Activated CD8-positive, alpha-beta memory T cell treated with anti-CD3 and anti-CD28 coated beads, Interleukin-2, amount 50 U/mL, for 24 hours (primary cell): Measurements from ENCODE around the gene MAN1C1.
"Not testable (repeated sequence)": the region's sequence is repeated elsewhere in the genome, so short reads cannot be mapped to it uniquely, and the experiment has no call there.

ENCODE experiments used
- DNase-seq: peaks from one replicate; pipeline ENCODE4 v3.0.0-alpha.2; 2020; ENCODE audit errors: extremely low read depth

Gene MAN1C1

DNA sequence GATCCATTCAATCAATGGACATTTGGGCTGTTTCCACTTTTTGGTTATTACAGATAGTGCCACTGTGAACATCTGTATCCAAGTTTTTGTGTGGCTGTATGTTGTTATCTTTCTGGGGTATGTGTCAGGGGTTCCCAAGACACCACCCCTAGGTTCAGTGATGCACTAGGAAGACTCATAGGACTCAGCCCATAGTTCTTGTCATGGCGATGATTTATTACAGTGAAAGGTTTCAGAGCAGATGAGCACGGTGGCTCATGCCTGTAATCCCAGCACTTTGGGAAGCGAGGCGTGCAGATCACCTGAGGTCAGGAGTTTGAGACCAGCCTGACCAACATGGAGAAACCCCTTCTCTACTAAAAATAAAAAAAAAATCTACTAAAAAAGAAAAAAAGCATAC is 64.1 kb downstream of the MAN1C1 start:
- DNase-seq = no peak

DNA sequence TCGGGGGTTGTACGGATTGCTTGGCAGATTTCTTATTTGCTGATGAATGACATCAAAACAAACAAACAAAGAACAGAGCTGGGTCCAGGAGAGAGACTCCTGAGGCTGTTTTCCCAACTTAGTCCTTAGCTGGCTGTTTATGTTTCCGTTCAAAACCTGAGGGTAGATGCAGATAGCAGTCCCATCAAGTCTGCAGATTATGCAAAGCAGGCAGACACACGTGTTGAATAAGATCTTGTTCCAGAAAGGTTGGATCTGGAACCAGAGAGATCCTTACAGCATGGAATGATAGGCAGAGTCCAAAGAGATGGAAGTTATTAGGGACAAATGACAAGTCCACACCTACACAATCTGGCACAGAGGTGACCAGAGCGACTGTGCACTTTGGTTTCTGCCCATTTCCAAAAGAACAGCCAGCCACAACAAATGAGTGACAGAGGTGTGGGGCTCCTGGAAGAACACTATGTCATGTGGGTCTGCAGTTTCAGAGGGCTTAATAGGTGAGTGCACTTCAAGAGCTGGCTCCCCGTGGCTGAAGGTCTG is 65.5 kb downstream of the MAN1C1 start:
- DNase-seq = no peak

DNA sequence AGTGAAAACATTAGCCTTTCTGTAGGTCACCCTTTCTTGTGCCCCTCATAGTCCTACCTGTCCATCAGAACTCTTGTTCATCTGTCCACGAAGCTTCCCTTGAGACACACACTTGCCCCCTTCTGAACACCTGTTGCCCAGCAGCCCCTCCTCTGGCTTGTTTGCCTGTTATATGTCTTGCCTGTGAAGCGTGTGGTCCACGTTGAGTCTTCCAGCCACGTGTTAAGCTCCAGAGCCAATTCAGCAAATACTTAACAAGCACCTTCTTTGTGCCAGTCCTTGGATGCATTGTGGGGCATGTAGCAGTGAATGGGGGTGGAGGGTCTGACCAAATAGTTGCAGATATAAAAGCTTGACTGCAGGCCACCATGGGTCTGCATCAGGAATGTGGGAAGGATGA is 66.6 kb downstream of the MAN1C1 start:
- DNase-seq = no peak

DNA sequence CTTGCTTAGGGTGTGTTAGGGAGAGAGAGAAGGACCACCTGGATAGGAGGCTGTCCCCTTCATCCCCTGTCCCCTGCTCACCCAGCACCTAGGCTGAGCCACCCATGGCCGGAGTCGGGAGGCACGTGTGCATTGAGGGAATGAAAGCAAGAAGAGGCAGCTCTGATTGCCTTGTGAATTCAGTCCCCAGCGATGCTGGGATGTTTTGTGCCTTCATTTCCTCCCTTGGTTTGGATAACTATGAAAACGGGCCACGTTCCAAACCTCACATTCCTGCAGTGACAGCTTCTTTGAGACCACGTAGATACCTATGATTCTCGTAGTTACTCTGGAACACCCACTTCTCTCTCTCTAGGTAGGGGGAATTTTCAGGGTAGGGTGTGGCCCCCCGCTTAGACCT is 67.1 kb downstream of the MAN1C1 start:
- DNase-seq = no peak

DNA sequence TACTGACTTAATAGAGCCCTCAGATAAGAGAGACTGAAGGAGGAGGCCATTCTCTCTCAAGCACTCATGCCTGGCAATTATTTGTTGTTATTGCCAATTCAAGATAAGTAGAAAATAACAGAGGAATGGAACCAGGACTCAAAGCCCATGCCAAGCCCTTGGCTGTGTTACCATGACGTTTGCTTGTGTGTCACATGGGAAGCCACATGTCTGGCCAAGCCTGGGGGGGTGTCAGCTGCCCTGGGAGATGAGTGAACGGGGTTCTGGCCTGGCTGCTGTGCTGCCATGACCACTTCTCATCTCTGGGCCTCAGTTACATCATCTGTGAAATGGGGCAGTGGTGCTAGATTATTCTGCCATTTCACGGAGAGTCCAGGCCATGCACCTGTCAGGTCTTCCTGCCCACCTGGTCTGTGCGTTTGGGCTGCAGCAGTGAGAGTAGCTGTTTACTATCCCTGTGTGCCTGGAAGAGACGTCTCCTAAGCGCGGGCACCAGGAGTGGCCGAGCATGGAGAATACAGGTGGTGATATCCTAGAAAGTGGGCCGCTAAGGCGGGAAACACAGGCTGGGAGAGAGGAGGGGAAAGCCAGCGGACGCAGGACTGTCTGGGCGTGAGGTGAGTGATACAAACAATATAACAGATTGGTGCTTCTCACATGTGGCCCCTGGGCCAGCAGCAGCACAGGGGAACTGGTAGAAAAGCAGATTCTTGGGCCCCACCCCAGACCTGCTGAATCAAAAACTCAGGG is 67.8 kb downstream of the MAN1C1 start:
- DNase-seq = no peak

DNA sequence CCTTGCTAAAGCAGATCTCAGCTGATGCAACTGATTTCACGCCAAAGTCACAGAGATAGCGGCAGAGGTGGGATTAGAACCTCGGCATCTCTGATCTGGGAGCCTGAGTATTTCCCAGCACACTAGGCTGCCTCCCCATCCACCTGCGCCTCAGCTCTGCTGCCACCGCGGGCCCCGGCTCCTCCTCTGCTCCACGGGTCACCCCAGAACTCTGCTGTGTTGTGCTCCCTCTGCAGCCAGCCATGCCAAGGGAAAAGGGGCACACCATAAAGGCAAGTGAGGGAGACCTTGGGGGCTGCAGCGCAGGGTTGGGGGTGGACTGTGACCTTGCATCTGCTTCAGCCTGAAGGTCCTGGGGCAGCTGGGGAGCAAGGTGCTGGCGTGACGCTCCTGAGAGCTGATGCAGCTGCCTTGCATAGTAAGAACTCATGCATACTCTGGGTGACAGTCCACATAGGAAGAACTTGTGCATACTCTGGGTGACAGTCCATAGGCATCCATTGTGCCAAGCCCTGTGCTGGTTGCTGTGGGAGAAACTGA is 68.7 kb downstream of the MAN1C1 start:
- DNase-seq = no peak

DNA sequence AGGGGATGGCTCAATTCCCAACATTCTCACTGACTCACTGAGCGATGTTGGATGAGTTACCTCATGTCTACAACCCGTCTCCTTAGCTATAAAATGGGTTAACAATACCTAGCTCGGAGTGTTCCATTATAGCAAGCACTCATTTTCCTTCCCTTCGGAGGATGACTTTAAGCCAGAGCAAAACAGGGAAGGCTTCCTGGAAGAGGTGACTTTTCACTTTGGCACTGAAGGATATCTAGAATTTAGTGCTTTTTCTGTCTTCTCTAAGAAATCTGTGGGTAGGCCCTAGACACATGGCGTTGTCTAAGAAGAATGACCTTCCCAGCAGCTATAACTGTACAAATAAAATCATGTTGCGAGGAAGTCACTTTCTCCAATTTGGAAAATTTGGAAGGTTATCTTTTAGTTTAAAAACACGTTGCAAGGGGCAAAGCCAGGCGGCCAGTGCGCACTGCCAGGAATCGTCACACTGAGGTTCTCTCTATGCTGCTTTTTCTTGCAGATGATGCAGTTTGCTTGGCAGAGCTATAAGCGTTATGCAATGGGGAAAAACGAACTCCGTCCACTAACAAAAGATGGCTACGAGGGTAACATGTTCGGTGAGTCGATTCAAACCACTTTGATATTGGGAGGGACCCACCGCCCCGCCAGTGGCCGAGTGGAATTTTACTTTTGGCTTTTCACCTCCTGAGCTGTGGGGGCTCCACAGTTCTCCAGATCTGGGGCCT is 69.5 kb downstream of the MAN1C1 start:
- DNase-seq = no peak

DNA sequence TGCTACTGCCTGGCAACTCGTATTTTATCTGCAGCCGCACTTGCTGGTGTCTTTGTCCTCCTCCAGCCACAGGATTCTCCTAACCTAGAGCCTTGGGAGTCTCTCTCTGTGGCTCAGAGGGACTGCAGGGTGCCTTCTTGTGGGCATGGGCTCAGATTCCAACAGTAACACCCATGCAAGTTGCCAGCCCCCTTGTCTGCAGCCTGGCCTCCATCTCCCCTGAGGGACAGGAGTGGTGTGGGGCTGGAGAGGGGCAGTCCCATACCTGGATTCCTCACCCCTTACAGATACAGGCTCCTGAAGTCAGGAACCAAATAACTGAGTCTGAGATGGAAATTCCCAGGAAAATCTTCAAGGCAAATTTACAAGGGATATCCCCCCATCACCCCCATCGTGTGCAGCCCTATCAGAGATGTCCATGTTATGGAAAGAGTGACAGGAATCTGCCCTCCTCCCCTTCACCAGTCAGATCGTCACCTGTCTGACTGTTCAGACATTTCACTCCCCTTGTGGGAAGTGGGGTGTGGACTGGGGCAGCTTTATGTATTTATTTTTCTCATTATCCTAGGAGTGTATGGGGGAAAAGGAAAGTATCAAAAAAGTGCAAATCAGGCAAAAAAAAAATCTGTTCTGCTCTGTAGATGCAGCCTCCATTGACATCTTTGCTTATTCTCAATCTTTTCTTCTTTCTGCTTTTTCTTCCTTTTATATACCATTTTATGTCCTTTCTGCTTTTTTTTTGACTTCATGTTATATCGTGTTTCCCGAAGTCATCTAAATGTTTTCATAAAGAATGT is 70.8 kb downstream of the MAN1C1 start:
- no peak for DNase-seq

DNA sequence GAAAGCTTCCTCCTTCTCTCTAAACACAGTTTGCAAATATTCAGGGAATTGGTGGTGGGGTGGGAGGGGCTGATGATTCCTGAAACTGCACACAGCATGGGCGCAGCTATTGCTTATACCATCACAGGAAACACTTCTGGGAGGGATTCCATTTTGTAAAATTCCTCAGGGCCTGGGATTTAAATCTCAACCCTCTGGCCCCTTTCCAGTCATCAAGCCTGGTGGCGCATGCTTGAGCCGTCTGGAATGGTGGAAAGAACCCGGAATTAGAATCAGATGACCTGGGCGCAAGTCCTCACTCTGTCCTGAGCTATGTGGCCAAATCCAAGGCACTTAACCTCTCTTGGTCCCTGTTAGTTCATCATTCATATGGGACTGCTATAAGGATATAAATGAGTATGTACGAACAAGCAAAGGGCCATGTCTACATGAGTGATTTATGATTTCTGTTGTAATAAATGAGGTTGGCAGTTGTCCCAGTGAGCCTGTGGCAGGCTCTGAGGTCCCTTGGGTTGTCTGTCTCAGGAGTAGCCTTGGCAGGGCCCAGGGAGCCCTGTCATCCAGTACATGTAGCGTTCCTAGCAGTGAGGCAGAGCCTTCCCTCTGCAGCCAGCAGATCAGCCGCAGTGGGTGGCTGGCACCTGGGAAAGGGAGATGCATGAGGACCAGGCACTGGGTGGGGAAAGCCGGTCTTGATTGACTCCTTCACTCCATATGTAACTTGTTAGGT is 72.0 kb downstream of the MAN1C1 start:
- no peak for DNase-seq

DNA sequence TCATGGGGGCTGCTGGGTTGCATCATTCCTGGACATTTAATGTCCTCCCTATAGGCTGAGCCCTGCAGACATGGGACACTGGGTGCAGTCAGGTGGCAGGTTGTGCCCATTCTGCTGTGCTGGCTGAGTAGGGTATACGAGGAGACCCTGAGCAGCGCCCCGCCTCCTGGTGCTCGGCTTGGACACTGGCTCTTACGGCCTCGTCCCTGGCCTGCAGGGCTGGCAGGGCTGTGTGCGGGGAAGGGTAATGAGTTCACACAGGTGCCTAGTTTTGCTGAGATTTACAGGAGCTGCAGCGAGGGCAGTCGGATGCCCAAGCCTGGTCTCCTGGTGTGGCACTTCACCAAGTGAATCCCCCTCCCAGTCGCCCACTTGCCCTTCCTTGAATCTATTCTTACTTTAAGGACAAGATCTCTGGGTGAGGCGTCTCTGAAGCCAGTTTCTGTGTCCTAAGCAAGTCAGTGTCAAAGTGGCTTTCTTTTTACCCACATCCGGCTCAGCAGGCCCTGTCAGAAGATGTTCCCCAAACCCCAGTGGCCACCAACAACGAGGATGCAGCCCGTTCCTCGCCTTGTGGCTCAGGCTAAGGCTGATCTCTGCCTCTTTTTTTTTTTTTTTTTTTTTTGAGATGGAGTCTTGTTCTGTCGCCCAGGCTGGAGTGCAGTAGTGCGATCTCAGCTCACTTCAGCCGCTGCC is 73.2 kb downstream of the MAN1C1 start:
- DNase-seq = no peak

DNA sequence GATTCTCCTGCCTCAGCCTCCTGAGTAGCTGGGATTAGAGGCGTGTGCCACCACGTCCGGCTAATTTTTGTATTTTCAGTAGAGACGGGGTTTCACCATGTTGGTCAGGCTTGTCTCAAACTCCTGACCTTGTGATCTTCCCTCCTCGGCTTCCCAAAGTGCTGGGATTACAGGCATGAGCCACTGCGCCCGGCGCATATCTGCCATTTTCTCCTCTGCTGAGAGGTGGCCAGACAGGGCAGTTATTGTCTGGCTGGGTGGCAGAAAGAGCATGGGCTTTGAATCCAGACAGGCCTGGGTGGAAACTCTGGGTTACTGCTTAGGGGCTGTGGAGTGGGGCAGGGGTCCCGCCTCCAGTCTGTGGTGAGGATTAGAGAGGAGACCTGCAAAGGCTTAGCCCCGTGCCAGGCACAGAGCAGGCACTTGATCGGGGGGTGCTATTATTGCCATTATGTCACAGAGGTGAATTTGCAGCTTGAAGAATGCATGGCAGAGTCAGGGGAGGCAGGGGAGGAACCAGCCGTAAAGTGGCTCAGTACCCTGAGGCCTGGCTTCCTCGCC is 73.9 kb downstream of the MAN1C1 start:
- DNase-seq = no peak

DNA sequence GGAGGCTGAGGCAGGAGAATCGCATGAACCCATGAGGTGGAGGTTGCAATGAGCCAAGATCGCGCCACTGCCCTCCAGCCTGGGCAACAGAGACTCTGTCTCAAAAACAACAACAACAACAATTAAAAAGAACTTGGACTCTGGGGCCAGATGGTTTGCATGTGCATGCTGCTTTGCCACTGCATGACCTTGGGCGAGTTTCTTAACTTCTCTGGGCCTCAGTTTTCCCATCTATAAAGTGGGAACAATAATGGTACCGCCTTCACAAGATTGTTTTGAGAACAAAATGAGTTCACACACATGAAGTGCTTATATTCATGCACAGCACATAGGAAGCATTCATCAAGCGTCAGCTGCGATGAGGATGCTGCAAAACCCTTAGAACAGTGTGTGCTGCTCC is 74.6 kb downstream of the MAN1C1 start:
- no peak for DNase-seq

DNA sequence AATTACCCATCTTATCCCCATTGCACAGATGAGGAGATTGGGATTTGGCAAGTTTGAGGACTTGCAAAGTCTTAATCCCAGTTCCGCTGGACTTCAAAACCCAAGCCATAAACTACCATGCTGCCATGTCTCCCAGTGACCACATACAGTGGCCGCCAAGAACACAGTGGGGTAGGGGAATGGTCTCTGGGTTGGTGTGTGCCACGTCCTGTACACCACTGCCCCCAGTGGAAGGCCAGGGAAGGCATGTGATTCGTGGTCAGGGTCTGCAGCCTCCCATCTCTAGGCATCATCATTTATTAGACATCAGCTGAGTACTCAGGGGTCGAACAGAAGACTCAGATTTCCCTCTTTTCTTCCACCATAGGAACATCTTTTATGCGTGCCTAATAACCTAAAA is 76.0 kb downstream of the MAN1C1 start:
- no peak for DNase-seq

DNA sequence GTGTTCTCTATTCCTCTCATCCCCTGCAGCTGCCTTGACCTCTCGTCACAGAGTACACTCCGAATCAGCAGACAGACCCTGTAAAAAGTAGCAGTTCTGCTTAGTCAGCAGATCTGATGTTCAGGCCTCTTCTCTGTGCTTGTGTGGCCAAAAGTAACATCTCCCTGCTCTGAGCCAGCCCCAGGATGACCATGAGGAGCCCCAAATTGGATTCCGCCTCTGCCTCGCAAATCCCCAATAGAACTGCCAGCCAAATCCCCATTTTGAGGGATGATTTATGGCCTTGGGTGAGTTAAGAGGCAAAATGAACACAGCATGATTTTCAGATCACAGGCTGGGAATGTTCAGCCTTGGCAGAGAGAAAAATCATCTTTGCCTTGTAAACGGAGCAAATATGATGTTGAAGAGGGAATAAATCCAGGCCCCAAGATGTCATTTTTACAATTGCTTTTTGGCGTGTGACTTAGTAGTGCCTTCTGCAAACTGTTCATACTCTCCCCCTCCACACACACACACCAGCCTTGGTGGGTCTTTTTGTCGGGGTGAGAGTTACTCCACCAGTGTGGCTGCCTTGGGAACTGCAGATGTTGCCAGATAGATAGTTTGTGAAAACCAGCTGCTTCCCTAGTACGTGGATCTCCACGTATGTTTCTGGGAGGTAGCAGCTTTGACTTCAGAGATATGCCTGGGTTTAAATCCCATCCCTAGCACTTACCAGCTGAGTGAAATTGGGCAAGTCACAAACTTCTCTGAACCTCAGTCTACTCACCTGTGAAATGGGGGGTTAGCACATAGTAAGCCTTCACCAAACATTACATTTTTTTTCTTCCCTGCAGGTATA is 77.8 kb downstream of the MAN1C1 start:
- DNase-seq = no peak

DNA sequence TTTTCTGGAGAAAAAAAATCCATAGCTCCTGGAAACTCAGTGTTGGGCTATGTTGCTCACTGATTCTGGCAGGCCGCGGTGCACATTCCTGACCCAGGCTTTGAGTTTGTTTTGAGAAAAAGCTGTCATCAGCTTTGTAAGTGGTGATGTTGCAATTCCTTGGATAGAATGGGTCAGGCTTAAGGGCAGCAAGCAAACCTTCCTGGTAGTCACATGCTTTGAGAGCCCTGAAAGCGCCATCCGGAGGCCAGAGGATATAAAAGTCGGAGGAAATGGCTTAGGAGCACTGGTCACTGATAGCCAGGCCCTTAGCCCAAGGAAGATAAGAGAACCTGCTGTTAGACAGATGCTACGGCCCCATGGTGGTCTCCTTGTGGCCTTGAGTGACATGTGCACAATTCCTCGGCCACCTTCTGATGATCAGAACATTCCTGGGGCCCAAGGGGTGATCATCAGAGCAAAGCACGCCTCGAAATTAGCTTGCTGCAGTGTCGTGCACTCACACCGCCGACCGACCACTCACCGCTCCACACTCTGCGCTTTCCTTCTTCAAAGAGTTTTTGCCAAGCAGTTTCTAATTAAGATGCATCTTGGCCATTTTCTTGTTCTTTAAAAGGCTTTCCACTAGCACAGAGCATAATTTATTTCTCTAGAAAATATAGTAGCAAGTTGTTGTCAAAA is 78.6 kb downstream of the MAN1C1 start:
- DNase-seq = no peak

DNA sequence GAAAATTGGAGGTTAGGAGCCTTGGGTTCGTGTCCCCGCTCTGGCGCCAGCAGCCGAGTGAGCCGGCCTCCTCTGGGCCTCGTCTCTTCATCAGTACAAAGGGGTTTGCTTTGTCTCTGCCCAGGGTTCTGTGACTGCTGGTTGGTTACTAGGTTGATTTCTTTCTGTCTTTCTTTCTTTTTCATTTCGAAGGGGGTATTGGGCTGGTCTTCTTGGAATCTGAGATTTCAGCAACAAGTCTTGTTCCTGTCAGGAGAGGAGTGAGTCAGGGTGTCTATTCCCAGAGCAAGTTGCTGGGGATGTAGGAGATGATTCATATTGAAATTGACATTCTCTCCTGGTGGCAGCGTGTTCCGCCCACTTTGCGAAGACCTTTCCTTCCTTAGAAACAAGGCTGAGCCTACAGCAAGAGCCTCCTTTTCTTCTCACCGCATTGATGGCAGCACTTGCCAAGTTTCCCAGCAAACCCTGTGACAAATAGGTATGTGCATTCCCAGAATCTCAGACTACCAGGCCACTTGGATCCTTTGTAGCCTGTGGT is 79.2 kb downstream of the MAN1C1 start:
- no peak for DNase-seq

DNA sequence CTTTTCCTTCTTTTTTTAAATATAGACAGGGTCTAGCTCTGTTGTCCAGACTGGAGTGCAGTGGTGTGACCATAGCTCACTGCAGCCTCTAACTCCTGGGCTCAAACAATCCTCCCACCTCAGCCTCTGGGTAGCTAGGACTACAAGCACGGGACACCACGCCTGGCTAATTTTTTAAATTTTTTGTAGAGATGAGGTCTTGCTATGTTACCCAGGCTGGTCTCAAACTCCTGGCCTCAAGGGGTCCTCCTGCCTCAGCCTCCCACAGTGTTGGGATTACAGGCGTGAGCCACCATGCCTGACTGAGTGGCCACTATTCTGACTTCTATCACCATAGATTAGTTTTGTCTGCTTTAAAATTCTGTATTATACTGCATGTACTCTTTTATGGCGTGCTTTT is 80.1 kb downstream of the MAN1C1 start:
- DNase-seq = not testable (repeated sequence)

DNA sequence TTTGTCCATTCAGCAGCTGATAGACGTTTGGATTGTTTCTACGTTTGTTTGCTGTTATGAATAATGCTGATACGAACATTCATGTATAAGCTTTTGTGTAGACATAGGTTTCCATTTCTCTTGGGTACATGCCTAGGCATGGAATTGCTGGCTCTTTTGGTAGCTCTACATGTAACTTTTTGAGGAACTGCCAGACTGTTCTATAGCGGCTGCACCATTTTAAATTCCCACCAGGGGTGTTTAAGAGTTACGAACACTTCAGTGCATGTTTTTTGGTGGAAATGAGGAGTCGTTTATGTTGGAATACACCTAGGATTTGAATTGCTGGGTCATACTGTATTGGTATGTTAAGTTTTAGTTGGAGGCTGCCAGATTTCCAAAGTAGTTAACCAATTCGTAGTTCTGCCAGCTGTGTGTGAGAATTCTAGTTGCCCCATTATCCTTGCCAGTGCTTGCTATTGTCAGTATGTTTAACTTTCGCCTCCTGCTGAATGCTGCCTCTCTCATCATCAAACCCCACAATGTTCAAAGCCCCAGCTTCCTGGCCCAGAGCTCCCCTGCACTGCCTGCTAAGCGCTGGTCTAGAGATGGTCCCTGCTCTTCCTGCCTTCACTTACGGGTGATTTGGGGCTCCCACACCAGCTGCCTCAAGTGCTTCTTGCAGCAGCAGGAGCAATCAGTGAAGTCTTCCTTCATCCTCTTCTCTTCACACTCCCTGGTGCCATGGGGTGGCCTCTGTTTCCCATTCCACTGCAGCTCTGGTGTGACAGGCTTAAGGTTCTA is 81.0 kb downstream of the MAN1C1 start:
- no peak for DNase-seq
